Left lung (tissue), 10 donors: ENCODE results near the gene TRIP13. TPM values are rescaled to one million over a fixed set of nuclear protein-coding genes. Genes with fewer than 3 reads are reported as not detected.

Experiments
- ATAC-seq: fragments of 200-7000 bp; cut with Tn5 transposase; one replicate; pipeline ENCODE4 v1.9.1; 2020; ENCODE audit warnings: moderate library complexity
- DNase-seq, 4 donors: peaks; one replicate each; pipeline ENCODE4 v3.0.0-alpha.2; 2013 to 2020
- H3K27ac ChIP-seq, 2 donors: fragments of 200-600 bp; sonication (generic) in 1 of 2; one replicate each; pipeline versions ENCODE4 v1.5.0 to v1.8.0; 2020 to 2021
- H3K27me3 ChIP-seq, 2 donors: fragments of 200-600 bp; sonication (generic) in 1 of 2; one replicate each; pipeline versions ENCODE4 v1.5.0 to v1.8.0; 2020 to 2021
- H3K36me3 ChIP-seq, 2 donors: fragments of 200-600 bp; sonication (generic) in 1 of 2; one replicate each; pipeline versions ENCODE4 v1.5.0 to v1.8.0; 2020 to 2021
- H3K4me1 ChIP-seq, 2 donors: fragments of 200-600 bp; one replicate each; pipeline ENCODE4 v1.8.0; 2021
- H3K4me3 ChIP-seq, 2 donors: fragments of 200-600 bp; sonication (generic) in 1 of 2; one replicate each; pipeline versions ENCODE4 v1.5.0 to v1.8.0; 2020 to 2021; ENCODE audit warnings: mild to moderate bottlenecking in 1 of 2
- H3K9me3 ChIP-seq, 2 donors: fragments of 200-600 bp; sonication (generic) in 1 of 2; one replicate each; pipeline versions ENCODE4 v1.5.0 to v1.8.0; 2020 to 2021
- intact Hi-C, 2 donors: fragments of 100-400 bp; cut with DNase I; formaldehyde crosslinking; loops; one replicate each; pipeline versions ENCODE4 v1.11.2 to v1.14.2; 2022
- polyA plus RNA-seq, 6 donors: library from polyadenylated mRNA; unstranded; fragments of 120-200 nt; gene quantifications; one replicate each; pipeline ENCODE4 v1.2.1, GENCODE V29; 2013; ENCODE audit not compliant: insufficient read length in 6 of 6
- total RNA-seq, 2 donors: library from RNA; stranded (reverse); fragmentation: NEBNext Ultra II Directional; extraction: Animal tissue kit (Norgen Biotek cat#: 25700); gene quantifications; one replicate each; pipeline ENCODE4 v1.2.1, GENCODE V29; 2021
- TF ChIP-seq, protein P1 (sequence below), 2 donors: fragments of 200-600 bp; sonication (generic) in 1 of 2; IDR thresholded peaks; one replicate each; pipeline versions ENCODE4 v1.5.0 to v1.8.0; 2021; ENCODE audit warnings: antibody characterized with exemption in 2 of 2
- donor health status: DM: no; HTN: yes; CAD: no.
- donor health status: DM: no; HTN: no; CAD: no.

The TRIP13 gene
- total and polyA plus RNA-seq, 8 donors: 4.3 to 17.4 (median 12.2) TPM

DNA sequence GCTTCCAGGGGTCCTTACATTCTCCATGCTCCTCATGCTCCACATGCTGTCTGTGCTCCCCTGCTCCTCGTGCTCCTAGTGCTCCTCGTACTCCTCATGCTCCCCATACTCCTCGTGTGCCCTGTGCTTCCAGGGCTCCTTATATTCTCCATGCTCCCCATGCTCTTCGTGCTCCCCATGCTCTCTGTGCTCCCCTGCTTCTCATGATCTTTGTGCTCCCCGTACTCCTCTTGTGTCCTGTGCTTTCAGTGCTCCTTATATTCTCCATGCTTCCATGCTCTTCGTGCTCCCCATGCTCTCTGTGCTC, 51.9 kb downstream of the TRIP13 start:
- Histone ChIP-seq H3K36me3 (no peaks in the 10 kb centered on the region), H3K4me1 (no peaks in the 10 kb centered on the region), H3K4me3 (no peak overlapping the region), H3K27me3 (peaks cover 0 to 61% of the 10 kb centered on the region in 2 donors), H3K27ac (no peak overlapping the region), H3K9me3 (no peaks in the 10 kb centered on the region)
- ATAC-seq (no peak), DNase-seq (no peak)
- TF ChIP-seq, protein P1, sequence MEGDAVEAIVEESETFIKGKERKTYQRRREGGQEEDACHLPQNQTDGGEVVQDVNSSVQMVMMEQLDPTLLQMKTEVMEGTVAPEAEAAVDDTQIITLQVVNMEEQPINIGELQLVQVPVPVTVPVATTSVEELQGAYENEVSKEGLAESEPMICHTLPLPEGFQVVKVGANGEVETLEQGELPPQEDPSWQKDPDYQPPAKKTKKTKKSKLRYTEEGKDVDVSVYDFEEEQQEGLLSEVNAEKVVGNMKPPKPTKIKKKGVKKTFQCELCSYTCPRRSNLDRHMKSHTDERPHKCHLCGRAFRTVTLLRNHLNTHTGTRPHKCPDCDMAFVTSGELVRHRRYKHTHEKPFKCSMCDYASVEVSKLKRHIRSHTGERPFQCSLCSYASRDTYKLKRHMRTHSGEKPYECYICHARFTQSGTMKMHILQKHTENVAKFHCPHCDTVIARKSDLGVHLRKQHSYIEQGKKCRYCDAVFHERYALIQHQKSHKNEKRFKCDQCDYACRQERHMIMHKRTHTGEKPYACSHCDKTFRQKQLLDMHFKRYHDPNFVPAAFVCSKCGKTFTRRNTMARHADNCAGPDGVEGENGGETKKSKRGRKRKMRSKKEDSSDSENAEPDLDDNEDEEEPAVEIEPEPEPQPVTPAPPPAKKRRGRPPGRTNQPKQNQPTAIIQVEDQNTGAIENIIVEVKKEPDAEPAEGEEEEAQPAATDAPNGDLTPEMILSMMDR (IDR thresholded peaks at IDR 0.05): no peak
- intact Hi-C loops: no loop called here

DNA sequence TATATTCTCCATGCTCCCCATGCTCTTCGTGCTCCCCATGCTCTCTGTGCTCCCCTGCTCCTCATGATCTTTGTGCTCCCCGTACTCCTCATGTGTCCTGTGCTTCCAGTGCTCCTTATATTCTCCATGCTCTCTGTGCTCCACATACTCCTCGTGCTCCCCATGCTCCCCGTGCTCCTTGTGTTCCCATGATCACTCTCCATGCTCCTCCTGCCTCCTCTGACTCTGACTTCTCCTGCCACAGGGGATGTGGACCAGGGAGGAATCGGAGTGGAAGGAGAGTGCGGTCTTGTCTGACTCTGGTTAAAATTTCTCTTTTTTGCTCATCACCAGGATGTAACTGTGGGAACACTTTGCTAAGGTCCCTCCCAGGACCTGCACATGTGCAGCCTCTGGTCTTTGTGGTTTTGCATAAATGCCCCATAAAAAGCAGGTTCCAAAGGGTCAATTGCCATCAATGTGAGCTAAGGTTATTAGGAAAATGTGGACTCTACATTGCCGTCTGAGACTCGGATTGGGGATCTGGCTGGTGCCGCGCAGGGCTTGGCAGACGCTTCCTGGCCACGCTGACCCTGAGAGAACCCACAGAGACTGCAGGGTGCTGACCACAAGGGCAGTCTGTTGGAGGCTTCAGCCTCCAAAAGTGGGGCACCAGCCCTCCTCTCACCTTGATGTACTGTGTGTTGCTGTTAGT, 52.5 kb downstream of the TRIP13 start:
- TF ChIP-seq, protein P1 (IDR thresholded peaks at IDR 0.05): no peak
- Histone ChIP-seq H3K4me3 (no peak overlapping the region), H3K27me3 (peaks cover 0 to 62% of the 10 kb centered on the region in 2 donors), H3K9me3 (no peaks in the 10 kb centered on the region), H3K4me1 (no peaks in the 10 kb centered on the region), H3K36me3 (no peaks in the 10 kb centered on the region), H3K27ac (no peak overlapping the region)
- no peak for DNase-seq
- intact Hi-C loops: no loop called here
- ATAC-seq: no peak

DNA sequence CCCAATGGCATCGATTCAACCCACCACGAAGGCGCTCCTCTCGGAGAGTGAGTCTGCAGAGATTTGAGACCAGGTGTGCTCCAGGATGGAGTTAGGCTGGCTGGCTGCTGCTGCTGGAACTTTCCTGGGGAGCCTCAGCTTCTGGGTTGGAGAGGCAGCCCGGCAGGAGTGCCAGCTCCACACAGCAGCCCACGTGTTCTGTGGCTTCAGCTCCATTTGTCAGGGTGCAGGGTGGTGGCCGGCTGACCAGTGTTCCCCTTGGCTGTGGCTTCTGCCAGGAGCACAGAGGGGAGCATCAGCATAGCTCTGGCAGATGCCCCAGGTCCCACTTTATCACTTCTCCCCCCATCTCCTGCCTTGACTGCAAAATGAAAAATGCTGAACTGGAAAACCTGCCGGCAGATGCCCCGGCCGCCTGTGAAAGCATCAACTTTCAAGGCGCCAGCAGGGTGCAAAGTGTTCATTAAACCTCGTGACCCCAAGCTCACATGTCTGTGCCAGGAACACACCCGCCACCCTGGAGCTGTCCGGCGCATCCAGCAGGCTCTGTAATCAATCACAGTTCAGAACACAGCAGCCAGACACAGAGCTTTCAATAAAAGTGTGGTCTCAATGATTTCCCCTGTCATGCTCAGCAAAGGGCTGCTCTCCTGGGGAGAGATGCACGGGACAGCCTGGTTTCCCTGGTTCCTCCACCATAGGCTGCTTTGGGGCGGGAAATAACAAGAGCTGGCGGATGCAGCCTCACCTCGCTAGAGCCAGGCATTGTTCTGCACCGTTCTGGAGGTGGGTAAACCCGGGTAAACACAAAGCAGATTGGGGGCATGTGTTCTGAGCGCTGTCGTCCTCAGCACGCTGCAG, 53.2 kb downstream of the TRIP13 start:
- Histone ChIP-seq H3K27ac (no peak overlapping the region), H3K36me3 (no peaks in the 10 kb centered on the region), H3K9me3 (peaks cover 0 to 2% of the 10 kb centered on the region in 2 donors), H3K27me3 (peaks cover 0 to 62% of the 10 kb centered on the region in 2 donors), H3K4me1 (no peaks in the 10 kb centered on the region), H3K4me3 (no peak overlapping the region)
- TF ChIP-seq, protein P1 (IDR thresholded peaks at IDR 0.05): no peak
- ATAC-seq: no peak
- intact Hi-C loops: no loop called here
- DNase-seq: no peak

DNA sequence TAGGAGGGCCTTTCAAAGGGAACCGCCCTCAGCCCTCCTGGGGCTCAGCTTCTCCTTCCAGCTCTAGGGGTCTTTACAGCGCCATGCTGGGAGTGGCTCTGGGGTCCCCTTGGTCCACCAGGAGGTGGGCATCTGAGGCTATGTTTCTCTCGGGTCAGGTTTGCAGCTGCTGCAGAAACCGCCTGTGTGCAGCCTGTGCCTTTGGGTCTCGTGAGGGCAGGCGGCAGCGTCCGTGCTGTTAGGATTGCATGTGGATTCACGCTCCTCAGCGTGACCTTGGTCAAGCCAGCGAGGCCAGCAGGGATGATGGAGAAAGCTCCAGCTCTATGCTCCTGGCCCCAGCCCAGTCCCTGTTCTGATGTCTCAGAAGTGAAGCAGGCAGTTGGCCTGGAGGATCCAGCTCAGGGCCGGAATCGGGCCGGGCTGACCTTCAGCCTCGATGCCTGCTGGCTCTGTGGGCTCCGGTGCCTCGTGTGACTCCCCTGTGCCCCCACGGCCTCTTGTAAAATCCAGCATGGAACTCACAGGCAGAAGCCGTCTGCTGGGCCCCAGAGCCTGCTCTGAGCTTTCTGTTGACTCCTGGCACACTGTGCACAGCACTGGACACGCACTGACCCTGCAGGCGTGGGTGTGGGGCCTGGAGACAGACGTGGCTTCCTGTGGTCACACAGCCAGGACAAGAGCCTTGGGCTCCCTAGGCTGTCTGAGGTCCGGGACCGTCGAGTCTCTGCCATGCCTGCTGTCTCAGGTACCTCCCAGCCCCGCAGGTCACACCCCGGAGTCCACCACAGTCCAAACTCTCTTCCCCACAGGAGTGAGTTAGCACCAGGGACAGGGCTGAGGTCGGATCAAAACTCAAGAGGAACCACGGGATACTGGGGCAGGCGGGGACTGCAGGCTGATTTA, 54.3 kb downstream of the TRIP13 start:
- intact Hi-C loops: no loop called here
- Histone ChIP-seq H3K4me1 (no peaks in the 10 kb centered on the region), H3K27me3 (peaks cover 0 to 62% of the 10 kb centered on the region in 2 donors), H3K36me3 (no peaks in the 10 kb centered on the region), H3K4me3 (no peak overlapping the region), H3K9me3 (peaks cover 0 to 2% of the 10 kb centered on the region in 2 donors), H3K27ac (no peak overlapping the region)
- DNase-seq (no peak), ATAC-seq (no peak)
- TF ChIP-seq, protein P1 (IDR thresholded peaks at IDR 0.05): no peak
